GM19193 (cell line): ENCODE measurements around the gene UBE2J1.

Source experiments
- POLR2A ChIP-seq: IDR thresholded peaks from 4 replicates; pipeline ENCODE4 v1.6.1; 2011; ENCODE audit not compliant: insufficient read depth, insufficient read length; ENCODE audit errors: extremely low read depth

Gene UBE2J1

GRCh38 chr6:89290401-89291155, 61.9 kb downstream of the UBE2J1 start:
- no peak for TF ChIP-seq POLR2A

- no peak for TF ChIP-seq POLR2A
These were observed 62.8 kb downstream of the UBE2J1 start for GRCh38 chr6:89289710-89290109.

- no peak for TF ChIP-seq POLR2A
These were observed 65.0 kb downstream of the UBE2J1 start for GRCh38 chr6:89287351-89288028.

- TF ChIP-seq POLR2A: no peak
These were observed 66.0 kb downstream of the UBE2J1 start for GRCh38 chr6:89286516-89286915.

- no peak for TF ChIP-seq POLR2A
These were observed 67.4 kb downstream of the UBE2J1 start for GRCh38 chr6:89284963-89285735.

GRCh38 chr6:89284081-89284480, 68.4 kb downstream of the UBE2J1 start:
- TF ChIP-seq POLR2A: no peak

- TF ChIP-seq POLR2A: no peak
These were observed 69.8 kb downstream of the UBE2J1 start for GRCh38 chr6:89282749-89283148.

- no peak for TF ChIP-seq POLR2A
These were observed 70.7 kb downstream of the UBE2J1 start for GRCh38 chr6:89281779-89282246.

- TF ChIP-seq POLR2A: no peak
These were observed 73.6 kb downstream of the UBE2J1 start for GRCh38 chr6:89278956-89279355.
